Measurements from ENCODE around the gene ACVR1.

The ACVR1 gene

DNA sequence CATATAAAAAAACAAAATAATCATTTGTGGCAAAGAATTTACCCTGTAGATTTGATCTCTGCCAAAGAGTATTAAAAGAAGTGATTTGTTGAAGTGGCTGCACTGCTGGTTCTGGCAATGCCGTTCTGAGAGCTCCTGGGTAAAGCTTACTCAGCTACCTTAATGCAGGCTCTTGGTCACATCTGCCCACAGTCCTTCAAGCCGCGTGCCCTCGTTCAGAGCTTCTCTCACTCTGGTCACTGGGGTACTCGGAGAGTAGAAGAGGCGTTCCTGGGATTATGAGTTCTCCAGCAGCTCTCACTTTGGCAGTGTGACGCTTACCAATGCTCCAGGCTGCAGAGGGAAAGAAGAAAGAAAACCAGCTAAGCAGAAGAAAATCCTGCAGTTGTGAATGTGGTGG is 57.9 kb downstream of the ACVR1 start:
- ChIA-PET CTCF (interaction anchor here (0.9 kb wide), 1 partner anchor 25 kb away, joined by 4 read pairs; no protein-coding TSS in a partner anchor), POLR2A (no interaction called here)

DNA sequence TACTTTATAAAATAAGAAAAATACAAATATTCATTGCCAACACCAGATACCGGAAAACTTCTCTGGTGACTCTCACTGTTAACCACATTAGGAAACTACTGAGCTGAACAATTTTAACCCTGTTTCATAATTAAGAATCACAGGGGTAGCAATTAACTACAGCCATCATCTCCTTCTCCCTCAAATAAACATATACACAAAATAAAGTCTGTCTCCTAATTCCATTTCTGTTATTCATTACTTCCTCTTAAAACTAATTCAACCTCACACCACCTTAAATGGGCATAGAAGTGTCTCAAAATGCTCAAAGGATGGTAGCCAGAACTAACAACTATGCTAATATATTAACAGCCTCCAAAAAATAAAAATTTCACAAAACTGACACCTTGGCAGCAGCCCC is 60.7 kb downstream of the ACVR1 start:
- no peak for DNase-seq (ENCODE audit: low read depth, low spot score)
- ChIA-PET CTCF (no interaction called here), POLR2A (no interaction called here)
- H3K4me3 ChIP-seq (ENCODE audit: low read depth, low read length) = no peak overlapping the region
- no peak for TF ChIP-seq CTCF (IDR thresholded peaks at IDR 0.05; ENCODE audit: insufficient read depth, low read length, missing control alignments)

More for the DNA sequence above, 57.9 kb downstream of the ACVR1 start:
- no peak for DNase-seq (ENCODE audit: low read depth, low spot score)
- no peak for TF ChIP-seq CTCF (IDR thresholded peaks at IDR 0.05; ENCODE audit: insufficient read depth, low read length, missing control alignments)
- no peak overlapping the region for H3K4me3 ChIP-seq (ENCODE audit: low read depth, low read length)

DNA sequence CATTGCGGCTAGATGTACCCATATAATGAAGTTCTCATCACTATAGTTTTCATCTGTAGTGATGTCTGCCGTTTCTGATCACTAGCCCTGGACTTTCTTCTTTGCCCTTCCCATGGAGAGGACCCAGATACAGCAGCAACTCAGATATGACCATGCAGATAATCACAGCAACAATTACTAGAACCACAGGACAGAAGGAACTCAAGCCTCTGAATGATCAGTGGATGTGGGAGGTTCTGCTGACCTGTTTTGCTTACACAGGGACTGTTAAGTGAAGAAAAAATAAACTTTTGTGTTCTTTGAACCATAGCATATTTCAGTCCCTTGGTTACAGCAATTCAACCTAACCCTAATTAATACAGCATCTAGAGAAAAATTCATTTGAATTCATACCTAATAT is 62.7 kb downstream of the ACVR1 start:
- no peak overlapping the region for H3K4me3 ChIP-seq (ENCODE audit: low read depth, low read length)
- no peak for DNase-seq (ENCODE audit: low read depth, low spot score)
- CTCF ChIA-PET = no interaction called here
- no peak for TF ChIP-seq CTCF (IDR thresholded peaks at IDR 0.05; ENCODE audit: insufficient read depth, low read length, missing control alignments)
- POLR2A ChIA-PET = no interaction called here

DNA sequence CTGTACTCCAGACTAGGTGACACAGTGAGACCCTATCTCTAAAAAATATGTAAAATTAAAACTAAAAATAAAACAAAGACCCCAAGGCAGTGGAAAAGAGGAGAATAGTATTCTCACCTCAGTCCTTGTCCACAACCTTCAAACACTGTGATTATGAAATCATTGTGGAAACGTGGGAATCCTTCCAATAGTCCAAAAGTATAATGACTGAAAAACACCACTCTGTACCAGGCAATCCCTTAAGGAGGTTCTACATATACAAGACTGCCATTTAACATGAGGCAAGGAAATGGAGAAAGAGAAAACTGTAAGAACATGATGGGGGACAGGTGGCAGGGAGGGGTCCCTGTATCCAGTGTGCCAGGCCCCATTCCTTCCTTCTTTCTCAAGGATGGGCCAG is 66.1 kb downstream of the ACVR1 start:
- ChIA-PET CTCF (interaction anchor here (1.0 kb wide), 2 partner anchors 12 to 15 kb away, joined by 3 to 4 read pairs; no protein-coding TSS in a partner anchor), POLR2A (no interaction called here)
- H3K4me3 ChIP-seq (ENCODE audit: low read depth, low read length) = no peak overlapping the region
- TF ChIP-seq CTCF (IDR thresholded peaks at IDR 0.05; ENCODE audit: insufficient read depth, low read length, missing control alignments) = no peak
- no peak for DNase-seq (ENCODE audit: low read depth, low spot score)

DNA sequence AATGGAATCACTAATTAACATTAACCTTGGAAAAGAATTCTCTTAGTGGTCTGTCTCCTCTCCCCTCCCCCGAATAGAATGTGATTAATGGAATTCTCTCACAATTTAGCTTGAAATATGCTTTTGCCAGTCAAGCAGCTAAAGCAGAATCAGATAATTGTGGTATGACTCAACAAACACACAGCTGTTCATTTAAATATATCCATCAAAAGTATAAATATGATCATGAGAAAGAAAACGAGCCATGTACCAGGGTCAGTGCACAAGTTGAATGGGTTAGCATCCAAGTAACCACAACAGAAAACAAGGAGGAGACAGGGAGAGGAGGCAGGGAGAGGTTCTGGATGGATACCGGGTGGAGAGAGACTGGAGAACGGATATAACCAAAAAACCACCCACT is 66.9 kb downstream of the ACVR1 start:
- ChIA-PET CTCF (no interaction called here), POLR2A (no interaction called here)
- H3K4me3 ChIP-seq (ENCODE audit: low read depth, low read length) = no peak overlapping the region
- DNase-seq (ENCODE audit: low read depth, low spot score) = no peak
- TF ChIP-seq CTCF (IDR thresholded peaks at IDR 0.05; ENCODE audit: insufficient read depth, low read length, missing control alignments) = no peak

DNA sequence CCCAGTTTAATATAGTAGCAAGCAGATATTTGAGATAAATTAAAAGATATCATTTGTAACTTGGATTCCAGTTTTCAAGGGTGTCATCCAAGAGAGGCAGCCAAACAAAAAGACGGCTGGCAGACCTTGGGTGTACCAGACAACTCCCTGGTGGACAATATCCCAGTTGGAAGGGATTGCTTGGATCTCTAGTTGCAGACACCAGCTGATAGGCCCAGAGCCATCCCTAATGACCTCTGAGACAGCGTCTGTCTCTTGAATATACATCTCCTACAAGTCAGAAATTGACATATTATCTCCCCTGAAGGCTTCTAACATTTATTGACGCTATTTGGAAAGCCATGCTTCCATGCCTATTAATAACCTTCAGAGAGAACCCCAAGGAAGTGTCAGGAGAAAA is 67.7 kb downstream of the ACVR1 start:
- no peak for TF ChIP-seq CTCF (IDR thresholded peaks at IDR 0.05; ENCODE audit: insufficient read depth, low read length, missing control alignments)
- no peak overlapping the region for H3K4me3 ChIP-seq (ENCODE audit: low read depth, low read length)
- DNase-seq (ENCODE audit: low read depth, low spot score) = no peak
- CTCF ChIA-PET = no interaction called here
- POLR2A ChIA-PET = no interaction called here
